Superior temporal gyrus (tissue), 1 donor: ENCODE measurements around the gene AKAP1.
A peak's percentile ranks its signal among the peaks of the same experiment; 100 is the strongest.

Experiments used
- DNase-seq: peaks from one replicate; pipeline ENCODE4 v3.0.0-alpha.2; 2016; ENCODE audit errors: extremely low spot score

Gene AKAP1

DNA sequence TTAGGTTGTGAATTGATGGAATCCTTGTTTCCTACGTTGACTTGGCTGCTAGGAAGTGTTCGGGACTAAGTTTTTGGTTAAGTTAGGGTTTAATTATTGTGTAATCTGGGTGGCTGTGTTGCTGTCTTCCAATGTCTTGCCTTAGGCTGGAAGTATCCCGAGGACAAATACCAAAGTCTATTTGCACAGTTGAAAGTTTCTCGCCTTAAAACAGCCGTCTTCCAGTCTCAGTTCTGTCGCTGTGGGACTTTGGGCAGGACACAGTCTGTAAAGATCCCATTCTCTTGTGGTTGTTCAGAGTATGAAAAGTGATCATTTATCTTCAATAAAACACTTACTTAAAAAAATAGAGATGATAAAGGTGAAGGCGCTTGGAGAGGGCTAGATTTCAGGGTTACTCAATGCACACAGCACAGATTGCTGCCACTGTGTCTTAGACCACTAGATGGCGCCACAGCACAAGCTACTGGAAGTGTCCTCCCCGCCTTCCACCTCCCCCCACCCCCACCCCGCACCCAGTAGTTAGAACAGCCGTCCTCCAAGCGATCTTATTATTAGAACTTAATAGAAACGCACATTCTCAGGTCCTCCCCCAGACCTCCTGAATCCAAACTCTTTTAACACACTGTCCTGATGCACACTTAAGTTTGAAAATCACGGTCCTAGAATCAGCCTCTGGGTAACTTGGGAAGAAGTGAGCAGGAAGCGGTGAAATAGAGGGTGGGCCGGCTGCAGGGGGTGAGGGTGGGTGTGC is 45.8 kb downstream of the AKAP1 start:
- peak; percentile 94 for DNase-seq

GRCh38 chr17:57132663-57133062 is 47.6 kb downstream of the AKAP1 start:
- no peak for DNase-seq

GRCh38 chr17:57133486-57133885 is 48.4 kb downstream of the AKAP1 start:
- DNase-seq = no peak

- no peak for DNase-seq
These were observed 50.2 kb downstream of the AKAP1 start for GRCh38 chr17:57135026-57135788.

DNA sequence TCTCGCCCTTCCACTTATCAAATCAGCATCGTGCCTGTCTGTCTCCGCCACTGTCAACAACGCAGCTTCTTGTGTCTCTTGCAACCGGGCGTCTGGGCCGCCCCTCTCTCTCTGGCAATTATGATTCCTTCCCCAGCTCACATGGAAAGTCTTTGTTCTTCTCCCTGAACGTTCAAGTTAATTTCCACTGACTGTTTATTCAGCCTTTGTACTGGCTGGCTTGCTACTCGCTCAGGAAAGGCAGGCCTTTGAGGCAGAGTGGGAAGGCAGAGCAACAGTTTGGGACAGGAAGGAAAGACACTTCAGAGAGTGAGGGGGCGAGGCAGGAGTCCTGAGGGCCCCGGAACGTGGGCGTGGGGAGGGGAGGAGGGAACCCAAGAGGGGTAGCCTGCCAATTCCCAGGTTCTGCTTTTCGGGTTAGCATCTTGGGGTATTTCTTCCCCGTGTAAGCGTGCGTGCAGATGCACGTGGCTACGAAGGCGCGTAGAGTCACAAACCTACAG is 50.8 kb downstream of the AKAP1 start:
- peak; percentile 39 for DNase-seq

DNA sequence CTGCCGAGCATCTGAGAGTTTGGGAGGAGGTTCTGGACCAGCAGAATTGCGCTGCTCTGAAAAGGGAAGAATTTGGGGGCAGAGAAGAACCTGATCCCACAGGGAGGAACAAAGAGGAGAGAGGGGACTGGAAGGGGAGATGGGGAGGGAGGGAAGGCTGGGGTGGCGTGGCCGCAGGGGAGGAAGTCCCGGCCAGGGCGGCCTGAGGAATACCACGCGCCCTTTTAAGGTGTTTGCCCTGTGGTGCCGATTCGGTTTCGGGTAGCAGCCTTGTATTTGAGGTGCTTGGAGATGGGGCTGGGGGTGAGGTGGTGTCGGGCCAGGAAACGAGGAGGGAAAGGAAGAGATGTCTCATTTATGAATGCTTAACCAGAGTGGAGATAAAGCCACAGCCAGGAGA is 51.3 kb downstream of the AKAP1 start:
- no peak for DNase-seq

DNA sequence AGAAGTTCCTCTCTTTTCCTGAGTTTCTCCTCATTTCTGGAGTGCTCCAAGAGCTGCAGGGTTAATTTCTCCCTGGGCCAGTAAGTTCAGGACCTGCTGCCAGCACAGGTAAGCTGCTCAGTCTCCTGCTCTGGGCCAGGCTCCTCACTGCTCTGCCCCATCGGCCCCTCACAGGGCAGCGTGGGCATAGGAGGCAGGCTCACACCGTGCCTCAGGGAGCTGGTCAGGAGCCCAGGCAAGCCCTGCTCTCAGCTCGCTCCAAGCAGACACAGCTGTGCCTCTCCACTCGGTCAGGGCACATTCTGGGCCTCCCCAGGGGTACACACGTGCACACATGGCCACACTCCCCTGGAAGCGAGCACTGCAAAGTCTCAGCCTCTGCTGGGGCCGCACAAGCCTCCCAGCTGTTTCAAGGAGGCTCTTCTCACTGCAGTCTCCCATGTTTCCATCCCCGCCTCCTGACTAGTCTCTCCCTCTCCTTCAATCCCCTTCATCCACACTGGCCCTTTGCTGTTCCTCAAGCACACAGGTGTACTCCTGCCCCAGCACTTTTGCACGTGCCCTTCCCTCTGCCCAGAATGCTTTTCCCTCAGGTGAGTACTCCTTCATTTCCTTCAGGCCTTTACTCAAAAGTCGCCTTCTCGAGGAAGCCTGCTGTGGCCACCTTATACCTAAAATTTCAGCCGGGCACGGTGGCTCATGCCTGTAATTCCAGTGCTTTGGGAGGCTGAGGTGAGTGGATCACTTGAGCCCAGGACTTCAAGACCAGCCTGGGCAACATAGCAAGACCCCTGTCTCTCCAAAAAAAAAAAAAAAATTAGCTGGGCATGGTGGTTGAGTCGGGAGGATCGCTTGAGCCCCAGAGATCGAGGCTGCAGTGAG is 53.2 kb downstream of the AKAP1 start:
- no peak for DNase-seq

- no peak for DNase-seq
These were observed 54.0 kb downstream of the AKAP1 start for GRCh38 chr17:57138956-57139576.

DNA sequence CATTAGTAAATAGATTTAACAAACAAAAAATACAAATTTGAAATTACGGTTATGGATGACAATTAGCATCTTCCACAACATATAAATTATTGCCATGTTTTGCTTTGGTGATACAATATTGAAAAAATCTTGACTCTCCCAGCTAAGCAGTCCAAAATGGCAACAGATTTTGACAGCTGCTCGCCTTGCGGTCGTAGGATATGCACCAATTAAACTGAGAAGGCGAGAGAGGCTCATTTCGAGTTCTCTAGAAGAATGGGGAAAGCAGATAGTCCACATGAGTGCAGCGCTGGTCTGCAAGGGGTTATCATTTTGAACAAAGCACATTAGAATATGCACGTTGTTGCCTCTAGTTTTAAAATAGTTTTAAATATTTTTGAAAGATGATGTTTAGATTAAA is 55.3 kb downstream of the AKAP1 start:
- no peak for DNase-seq

DNA sequence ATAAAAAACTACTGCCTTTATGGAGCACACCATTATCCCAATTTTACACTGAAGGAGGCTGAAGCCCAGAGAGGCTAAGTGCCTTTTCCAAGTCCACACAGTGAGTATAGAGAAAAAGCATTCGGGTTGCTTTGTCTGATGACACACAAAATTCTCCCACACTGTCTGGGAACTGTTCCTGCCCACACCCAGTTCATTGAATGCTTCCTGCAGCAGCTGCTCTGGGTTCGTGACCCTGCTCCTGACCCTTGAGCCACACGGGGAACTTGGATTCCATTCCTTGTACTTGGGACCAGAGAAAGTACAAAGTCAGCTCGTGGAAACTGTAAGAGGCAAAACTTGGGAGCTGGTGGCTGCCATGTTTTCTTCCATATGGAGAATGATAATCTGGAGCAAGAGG is 57.9 kb downstream of the AKAP1 start:
- DNase-seq = no peak

DNA sequence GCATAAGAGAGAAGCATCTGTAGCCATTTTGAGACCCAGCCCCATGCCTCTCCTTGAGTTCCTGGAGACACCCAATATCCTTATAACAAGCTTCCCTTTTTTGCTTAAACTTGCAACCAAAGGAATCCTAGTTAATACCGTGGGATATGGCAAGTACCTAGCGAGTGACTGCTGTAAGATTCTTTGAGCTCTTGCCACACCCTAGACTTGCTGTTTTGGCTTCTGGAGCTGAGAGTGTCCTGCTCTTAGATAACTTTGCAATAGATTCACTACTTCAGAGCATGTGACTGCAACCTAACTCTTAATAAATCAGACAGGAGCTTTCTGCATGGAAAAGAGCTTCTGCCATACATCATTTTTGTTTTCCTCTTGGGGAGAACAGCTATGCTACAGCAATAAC is 58.3 kb downstream of the AKAP1 start:
- DNase-seq = no peak

DNA sequence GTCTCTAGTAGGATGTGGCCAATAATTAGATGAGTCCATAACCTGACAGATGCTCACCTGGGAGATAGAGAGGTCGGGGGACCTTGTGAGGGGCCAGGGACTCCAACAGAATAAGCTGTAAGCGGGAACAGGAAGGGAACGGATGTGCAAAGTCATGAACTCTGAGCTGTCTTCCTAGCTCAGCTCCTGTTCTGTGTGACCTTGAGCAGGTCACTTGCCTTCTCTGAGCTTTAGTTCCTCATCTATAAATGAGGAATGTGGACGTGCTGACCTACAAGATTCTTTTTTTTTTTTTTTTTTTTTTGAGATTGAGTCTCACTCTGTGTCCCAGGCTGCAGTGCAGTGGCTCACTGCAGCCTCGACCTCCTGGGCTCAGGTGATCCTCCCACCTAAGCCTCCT is 58.9 kb downstream of the AKAP1 start:
- no peak for DNase-seq

GRCh38 chr17:57144567-57144966 is 59.5 kb downstream of the AKAP1 start:
- DNase-seq = no peak

DNA sequence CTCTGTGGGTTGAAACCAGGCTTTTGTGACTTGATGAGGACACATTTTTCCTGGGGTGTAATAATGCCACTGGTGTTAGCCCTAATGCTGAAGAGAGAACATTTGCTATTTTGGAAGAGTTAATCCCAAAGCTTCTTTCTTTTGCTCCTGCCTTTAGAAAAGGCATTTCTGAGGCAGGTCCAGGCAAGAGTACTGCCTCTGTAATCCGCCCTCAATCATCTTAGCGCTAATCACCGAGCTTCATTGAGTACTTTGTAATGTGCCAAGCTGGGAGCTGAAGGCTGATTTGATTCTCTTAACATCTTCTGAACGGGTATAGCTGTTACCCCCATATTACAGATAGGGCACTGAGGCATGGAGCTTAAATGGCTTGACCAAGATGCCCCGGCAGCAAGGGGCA is 60.3 kb downstream of the AKAP1 start:
- DNase-seq = no peak

DNA sequence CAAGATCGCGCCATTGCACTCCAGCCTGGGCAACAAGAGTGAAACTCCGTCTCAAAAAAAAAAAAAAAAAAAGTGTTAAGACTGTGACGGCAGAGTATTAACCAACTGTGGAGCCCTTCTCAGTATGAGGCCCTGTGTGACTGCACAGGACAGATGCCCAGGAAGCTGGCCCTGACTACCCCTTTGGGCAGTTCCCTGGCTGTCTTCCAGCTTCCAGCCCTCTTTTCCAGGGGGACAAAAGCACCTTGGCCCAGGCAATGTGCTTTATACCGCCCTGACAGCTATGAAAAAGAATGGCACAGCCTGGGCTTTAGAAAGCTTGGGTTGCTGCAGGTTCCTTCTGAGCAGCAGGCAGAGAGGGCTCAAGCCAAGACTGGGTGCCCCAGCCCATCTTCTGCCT is 61.2 kb downstream of the AKAP1 start:
- no peak for DNase-seq

GRCh38 chr17:57151798-57152197 is 66.8 kb downstream of the AKAP1 start:
- no peak for DNase-seq

- no peak for DNase-seq
These were observed 68.0 kb downstream of the AKAP1 start for GRCh38 chr17:57152967-57153528.

DNA sequence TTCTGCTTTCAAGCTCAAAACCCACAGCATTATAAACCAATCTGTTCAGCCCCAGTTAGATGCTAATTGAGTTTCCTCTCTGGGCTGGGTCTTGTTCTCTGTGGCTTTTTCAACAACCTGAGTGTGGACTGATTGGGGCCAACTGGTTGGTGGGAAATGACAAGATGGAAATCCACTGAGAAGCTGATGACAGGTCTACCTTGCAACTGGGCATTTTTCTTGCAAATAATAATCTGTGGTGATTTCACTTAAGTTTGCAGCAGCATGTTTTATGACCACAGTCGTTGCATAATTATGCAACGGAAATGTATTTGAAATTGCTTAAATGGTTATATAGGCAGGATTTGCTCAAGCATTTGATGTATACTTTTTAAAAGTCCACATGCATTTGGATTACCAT is 69.9 kb downstream of the AKAP1 start:
- DNase-seq = no peak

DNA sequence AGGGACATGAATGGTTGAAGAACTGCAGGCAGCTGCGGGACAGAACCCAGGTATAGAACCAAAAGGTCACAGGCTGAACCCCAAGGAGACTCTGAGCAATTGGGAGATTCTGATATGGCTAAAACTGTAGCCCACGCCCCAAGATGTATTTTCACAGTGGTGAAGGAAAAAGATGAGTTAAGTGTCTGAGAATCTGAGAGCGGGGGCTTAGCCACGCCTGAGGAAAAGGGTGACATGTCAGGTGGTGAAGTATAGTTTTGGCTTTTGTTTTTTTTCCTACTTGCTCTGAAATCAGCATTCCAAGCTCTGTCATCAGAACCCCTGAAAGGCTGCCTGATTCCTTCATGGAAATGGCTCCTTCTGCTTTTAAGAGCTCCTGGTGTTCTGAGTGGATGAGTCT is 73.3 kb downstream of the AKAP1 start:
- DNase-seq = no peak

DNA sequence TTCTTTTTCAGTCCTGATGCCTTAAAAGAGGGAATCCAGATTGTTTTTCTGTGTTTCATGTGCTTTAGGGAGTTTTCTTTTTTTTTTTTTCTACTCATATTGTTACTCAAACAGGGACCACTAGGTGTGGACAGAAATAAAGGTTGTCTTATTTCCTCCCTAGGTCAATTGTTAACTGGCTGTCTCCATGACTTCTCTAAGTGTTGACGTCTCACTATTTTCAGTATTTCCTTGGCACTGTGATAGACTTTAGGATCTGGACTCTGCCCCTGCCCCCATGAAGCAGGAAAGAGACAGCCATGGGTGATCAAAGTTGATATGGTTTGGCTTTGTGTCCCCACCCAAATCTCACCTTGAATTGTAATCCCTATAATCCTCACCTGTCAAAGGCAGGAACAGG is 73.7 kb downstream of the AKAP1 start:
- no peak for DNase-seq

DNA sequence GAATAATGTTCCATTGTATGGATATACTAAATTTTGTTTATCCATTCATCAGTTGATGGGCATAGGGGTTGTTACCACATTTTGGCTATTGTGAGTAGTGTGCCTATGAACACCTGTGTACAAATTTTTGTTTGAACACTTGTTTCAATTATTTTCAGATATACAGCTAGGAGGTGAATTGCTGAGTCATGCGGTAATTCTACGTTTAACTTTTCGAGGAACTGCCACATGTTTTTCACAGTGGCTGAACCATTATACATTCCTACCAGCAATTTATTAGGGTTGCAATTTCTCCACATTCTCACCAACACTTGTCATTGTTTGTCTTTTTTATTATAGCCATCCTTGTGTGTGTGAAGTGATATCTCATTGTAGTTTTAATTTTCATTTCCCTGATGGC is 75.6 kb downstream of the AKAP1 start:
- no peak for DNase-seq
